Prostate gland (tissue), 2 donors: ENCODE results near the gene AKT3.

Source experiments
- POLR2A ChIP-seq: fragments of 450-650 bp; IDR thresholded peaks from one replicate; pipeline ENCODE4 v1.6.1; 2016; ENCODE audit warnings: antibody characterized with exemption, mild to moderate bottlenecking
- POLR2AphosphoS5 ChIP-seq: sonication (generic); formaldehyde crosslinking; IDR thresholded peaks from one replicate; pipeline ENCODE4 v1.6.1; 2017; ENCODE audit warnings: antibody characterized with exemption
- TF ChIP-seq, protein P1 (sequence below), 4 experiments: fragments of 200-600 bp in 2 of 4; fragments of 450-650 bp in 2 of 4; sonication (generic) in 2 of 4; IDR thresholded peaks; 1 replicate in 3 of 4; 2 replicates in 1 of 4; pipeline ENCODE4 v1.5.1; 2016 to 2019; ENCODE audit warnings: antibody characterized with exemption in 4 of 4, mild to moderate bottlenecking in 2 of 4, moderate library complexity in 2 of 4

DNA sequence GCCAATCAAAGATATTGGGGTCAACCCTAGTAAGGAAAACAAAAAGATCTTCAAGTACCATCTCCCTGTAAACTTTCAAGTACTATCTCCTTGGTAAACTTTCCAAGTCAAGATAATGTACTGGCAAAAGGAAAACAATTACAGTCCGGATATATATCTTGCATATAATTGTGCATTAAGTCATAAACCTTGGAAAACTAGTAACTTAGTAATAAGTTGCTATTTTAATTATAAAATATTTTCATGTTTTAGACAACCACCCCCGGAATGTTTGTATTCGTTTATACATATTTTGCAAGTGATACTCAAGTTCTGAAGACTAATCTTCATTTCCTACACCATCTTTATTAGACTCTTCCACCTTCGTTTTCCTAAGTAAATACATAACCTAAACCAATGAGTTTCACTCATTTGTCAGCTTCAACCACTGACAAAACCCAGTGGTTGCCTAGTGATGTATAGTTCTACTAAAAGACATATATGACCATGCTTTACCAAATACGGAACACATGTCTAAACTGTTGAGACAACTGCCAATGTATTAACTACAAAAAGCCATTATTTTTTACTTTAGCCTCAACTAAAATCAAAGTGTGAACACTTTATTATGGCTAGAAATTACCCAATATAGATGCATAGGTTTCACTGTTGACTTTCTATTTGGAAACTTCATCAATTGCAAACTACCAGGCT is 1.7 kb downstream of the AKT3 start:
- TF ChIP-seq, protein P1, sequence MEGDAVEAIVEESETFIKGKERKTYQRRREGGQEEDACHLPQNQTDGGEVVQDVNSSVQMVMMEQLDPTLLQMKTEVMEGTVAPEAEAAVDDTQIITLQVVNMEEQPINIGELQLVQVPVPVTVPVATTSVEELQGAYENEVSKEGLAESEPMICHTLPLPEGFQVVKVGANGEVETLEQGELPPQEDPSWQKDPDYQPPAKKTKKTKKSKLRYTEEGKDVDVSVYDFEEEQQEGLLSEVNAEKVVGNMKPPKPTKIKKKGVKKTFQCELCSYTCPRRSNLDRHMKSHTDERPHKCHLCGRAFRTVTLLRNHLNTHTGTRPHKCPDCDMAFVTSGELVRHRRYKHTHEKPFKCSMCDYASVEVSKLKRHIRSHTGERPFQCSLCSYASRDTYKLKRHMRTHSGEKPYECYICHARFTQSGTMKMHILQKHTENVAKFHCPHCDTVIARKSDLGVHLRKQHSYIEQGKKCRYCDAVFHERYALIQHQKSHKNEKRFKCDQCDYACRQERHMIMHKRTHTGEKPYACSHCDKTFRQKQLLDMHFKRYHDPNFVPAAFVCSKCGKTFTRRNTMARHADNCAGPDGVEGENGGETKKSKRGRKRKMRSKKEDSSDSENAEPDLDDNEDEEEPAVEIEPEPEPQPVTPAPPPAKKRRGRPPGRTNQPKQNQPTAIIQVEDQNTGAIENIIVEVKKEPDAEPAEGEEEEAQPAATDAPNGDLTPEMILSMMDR (IDR thresholded peaks at IDR 0.05), result no peak
- TF ChIP-seq POLR2A (no peak), POLR2AphosphoS5 (no peak)
